PC-9 (cell line): ENCODE measurements around the gene FTO. TPM values are rescaled to one million over a fixed set of nuclear protein-coding genes. Genes with fewer than 3 reads are reported as not detected.

Experiments
- BruUV-seq: library from RNA; stranded (reverse); fragments of 400-500 nt; replicated peaks from 2 replicates; lab custom pipeline; 2021; lab: Mats Ljungman, UMichigan
- CTCF ChIA-PET: fragments of 300-600 bp; sonication (Branson Sonifier 250); formaldehyde crosslinking; loops from one replicate; lab custom pipeline; 2022; ENCODE audit warnings: antibody characterized with exemption; lab: Charles Lee
- POLR2A ChIA-PET: fragments of 300-600 bp; sonication (Branson Sonifier 250); formaldehyde crosslinking; loops from one replicate; lab custom pipeline; 2022; ENCODE audit warnings: antibody characterized with exemption; ENCODE audit not compliant: unreplicated experiment; lab: Charles Lee
- DNase-seq, 2 experiments: peaks; one replicate each; pipeline versions ENCODE4 v3.0.0 to v3.0.0-alpha.2; 2015 to 2022; ENCODE audit warnings: mixed read lengths in 1 of 2
- H2AFZ ChIP-seq: fragments of 200-600 bp; sonication (generic); 2 replicates; pipeline ENCODE4 v1.8.1; 2017; ENCODE audit warnings: antibody characterized with exemption
- H3F3A ChIP-seq: fragments of 200-600 bp; sonication (generic); 2 replicates; pipeline ENCODE4 v1.8.1; 2017; ENCODE audit warnings: antibody characterized with exemption, mild to moderate bottlenecking, low read depth; ENCODE audit not compliant: insufficient read depth
- H3K27ac ChIP-seq: fragments of 200-600 bp; sonication (generic); 2 replicates; pipeline ENCODE4 v1.6.1; 2016; ENCODE audit warnings: mixed run types
- H3K27me3 ChIP-seq: fragments of 200-600 bp; sonication (generic); 2 replicates; pipeline ENCODE4 v1.6.1; 2016; ENCODE audit warnings: low read depth, mixed run types; ENCODE audit not compliant: insufficient read depth
- H3K36me3 ChIP-seq: fragments of 200-600 bp; sonication (generic); 2 replicates; pipeline ENCODE4 v1.6.1; 2016; ENCODE audit warnings: low read depth, mixed run types
- H3K4me1 ChIP-seq: fragments of 200-600 bp; sonication (generic); replicated peaks from 2 replicates; pipeline ENCODE4 v1.6.1; 2016; ENCODE audit warnings: mixed run types; ENCODE audit not compliant: insufficient read depth
- H3K4me2 ChIP-seq: fragments of 200-600 bp; sonication (generic); 2 replicates; pipeline ENCODE4 v1.6.1; 2017; ENCODE audit warnings: mixed run types
- H3K4me3 ChIP-seq: fragments of 200-600 bp; sonication (generic); 2 replicates; pipeline ENCODE4 v1.6.1; 2016; ENCODE audit warnings: mixed run types
- H3K79me2 ChIP-seq: fragments of 200-600 bp; sonication (generic); 2 replicates; pipeline ENCODE4 v1.6.1; 2017; ENCODE audit warnings: low read depth, mixed run types
- H3K9me2 ChIP-seq: fragments of 200-600 bp; sonication (generic); 2 replicates; pipeline ENCODE4 v1.8.1; 2017; ENCODE audit warnings: mild to moderate bottlenecking; ENCODE audit not compliant: insufficient read depth
- H3K9me3 ChIP-seq: fragments of 200-600 bp; sonication (generic); 2 replicates; pipeline ENCODE4 v1.8.1; 2016; ENCODE audit warnings: low read depth; ENCODE audit not compliant: insufficient read depth
- H4K20me1 ChIP-seq: fragments of 200-600 bp; sonication (generic); 2 replicates; pipeline ENCODE4 v1.8.1; 2017; ENCODE audit not compliant: insufficient read depth
- CTCF ChIP-seq: fragments of 200-600 bp; sonication (generic); conservative IDR thresholded peaks from 2 replicates; pipeline ENCODE4 v1.6.1; 2017; ENCODE audit warnings: mixed run types, antibody characterized with exemption, mild to moderate bottlenecking, moderate library complexity
- EZH2 ChIP-seq: fragments of 200-600 bp; sonication (generic); IDR thresholded peaks from 2 replicates; pipeline ENCODE4 v1.8.0; 2017; ENCODE audit warnings: antibody characterized with exemption, low read depth
- intact Hi-C: fragments of 100-400 bp; cut with micrococcal nuclease; formaldehyde crosslinking; loops from one replicate; pipeline ENCODE4 v1.10.0; 2022; ENCODE audit not compliant: unreplicated experiment
- total RNA-seq: library from RNA; stranded (reverse); gene quantifications from 2 replicates; pipeline ENCODE4 v1.2.3, GENCODE V29; 2021

Gene FTO
- total RNA-seq, 1 experiment from 2014 or later, result 58.1 TPM

- POLR2A ChIA-PET, result interaction anchor here (0.6 kb wide), 1 partner anchor 51 kb away, joined by 15 read pairs; no protein-coding TSS in a partner anchor
Measured at GRCh38 chr16:53849585-53849984, 145.6 kb downstream of the FTO start.

GRCh38 chr16:53849994-53850393, 146.0 kb downstream of the FTO start:
- ChIA-PET POLR2A (no interaction called here), CTCF (no interaction called here)
- no peaks in the 10 kb centered on the region for H3K9me2 ChIP-seq

More at GRCh38 chr16:53849585-53849984, 145.6 kb downstream of the FTO start:
- Histone ChIP-seq H3K27ac (no peak overlapping the region), H3K4me1 (no peaks in the 10 kb centered on the region), H3F3A (no peaks in the 10 kb centered on the region), H3K4me2 (no peak overlapping the region), H3K36me3 (no peaks in the 10 kb centered on the region), H4K20me1 (no peaks in the 10 kb centered on the region), H3K9me3 (no peaks in the 10 kb centered on the region), H2AFZ (no peak overlapping the region), H3K9me2 (no peaks in the 10 kb centered on the region), H3K79me2 (no peaks in the 10 kb centered on the region), H3K27me3 (no peaks in the 10 kb centered on the region), H3K4me3 (no peak overlapping the region)
- CTCF ChIA-PET, result no interaction called here
- intact Hi-C loops, result no loop called here
- TF ChIP-seq CTCF, result no peak
- no peak for TF ChIP-seq EZH2
- BruUV-seq, result no TSS peak
- DNase-seq, result no peak

GRCh38 chr16:53852678-53853077, 148.7 kb downstream of the FTO start:
- Histone ChIP-seq H3K79me2 (no peaks in the 10 kb centered on the region), H3K9me2 (no peaks in the 10 kb centered on the region), H3K4me1 (no peaks in the 10 kb centered on the region), H4K20me1 (no peaks in the 10 kb centered on the region), H3K36me3 (no peaks in the 10 kb centered on the region), H3K9me3 (no peaks in the 10 kb centered on the region), H3K27me3 (no peaks in the 10 kb centered on the region), H3F3A (no peaks in the 10 kb centered on the region), H2AFZ (no peak overlapping the region), H3K4me3 (no peak overlapping the region), H3K27ac (no peak overlapping the region), H3K4me2 (no peak overlapping the region)
- BruUV-seq, result no TSS peak
- ChIA-PET CTCF (no interaction called here), POLR2A (no interaction called here)
- intact Hi-C loops, result no loop called here
- no peak for DNase-seq
- TF ChIP-seq CTCF (no peak), EZH2 (no peak)

More at GRCh38 chr16:53849994-53850393, 146.0 kb downstream of the FTO start:
- Histone ChIP-seq H3K27me3 (no peaks in the 10 kb centered on the region), H2AFZ (no peak overlapping the region), H3K4me2 (no peak overlapping the region), H4K20me1 (no peaks in the 10 kb centered on the region), H3K9me3 (no peaks in the 10 kb centered on the region), H3K4me3 (no peak overlapping the region), H3K79me2 (no peaks in the 10 kb centered on the region), H3K36me3 (no peaks in the 10 kb centered on the region), H3F3A (no peaks in the 10 kb centered on the region), H3K4me1 (no peaks in the 10 kb centered on the region), H3K27ac (no peak overlapping the region)
- intact Hi-C loops, result no loop called here
- no peak for TF ChIP-seq EZH2
- TF ChIP-seq CTCF, result no peak
- BruUV-seq, result no TSS peak
- DNase-seq, result no peak
